ENCODE data around the gene PRR22.

PRR22 gene

DNA sequence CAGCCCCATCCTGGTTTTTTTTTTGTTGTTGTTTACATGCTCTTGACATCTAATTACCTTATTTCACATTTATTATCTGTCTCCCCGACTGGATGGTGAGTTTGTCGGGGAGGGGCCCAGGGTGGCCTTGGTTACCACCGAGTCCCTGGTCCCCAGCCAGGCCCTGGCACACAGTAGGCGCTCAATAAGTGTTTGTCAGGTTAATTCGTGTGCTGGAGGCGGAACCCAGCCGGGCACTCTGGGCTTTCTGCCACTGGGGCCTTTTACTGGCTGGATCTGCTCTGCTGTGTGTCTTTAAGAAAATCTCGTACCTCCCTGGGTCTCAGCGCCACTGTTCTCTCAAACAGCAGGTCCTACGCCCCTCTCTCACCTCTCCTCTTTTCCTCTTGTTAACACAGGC lies 24.9 kb upstream of the PRR22 start:
- H3K36me3 ChIP-seq (ENCODE audit: control insufficient read depth, insufficient read depth, low read length) = no peaks in the 10 kb centered on the region
- H3K4me3 ChIP-seq (ENCODE audit: low read depth, low read length) = no peak overlapping the region
- H3K4me1 ChIP-seq (ENCODE audit: control insufficient read depth, insufficient read depth, low read length) = no peaks in the 10 kb centered on the region
- no peak overlapping the region for H3K9ac ChIP-seq (ENCODE audit: low read depth, low read length)
- H3K9me3 ChIP-seq (ENCODE audit: control insufficient read depth, insufficient read depth, low read length) = no peaks in the 10 kb centered on the region
- H3K27ac ChIP-seq (ENCODE audit: low read depth, low read length) = no peak overlapping the region
- peaks cover 1% of the 10 kb centered on the region; the same call in 1 of the 2 replicates for H3K27me3 ChIP-seq (ENCODE audit: control insufficient read depth, insufficient read depth, low read length)

- Histone ChIP-seq H3K4me3 (ENCODE audit: low read depth, low read length) (no peak overlapping the region), H3K36me3 (ENCODE audit: control insufficient read depth, insufficient read depth, low read length) (no peaks in the 10 kb centered on the region), H3K9me3 (ENCODE audit: control insufficient read depth, insufficient read depth, low read length) (no peaks in the 10 kb centered on the region), H3K27ac (ENCODE audit: low read depth, low read length) (no peak overlapping the region), H3K9ac (ENCODE audit: low read depth, low read length) (no peak overlapping the region), H3K4me1 (ENCODE audit: control insufficient read depth, insufficient read depth, low read length) (no peaks in the 10 kb centered on the region), H3K27me3 (ENCODE audit: control insufficient read depth, insufficient read depth, low read length) (peaks cover 4% of the 10 kb centered on the region; the same call in 1 of the 2 replicates)
These were observed 24.5 kb upstream of the PRR22 start for GRCh38 chr19:5809053-5809452.

DNA sequence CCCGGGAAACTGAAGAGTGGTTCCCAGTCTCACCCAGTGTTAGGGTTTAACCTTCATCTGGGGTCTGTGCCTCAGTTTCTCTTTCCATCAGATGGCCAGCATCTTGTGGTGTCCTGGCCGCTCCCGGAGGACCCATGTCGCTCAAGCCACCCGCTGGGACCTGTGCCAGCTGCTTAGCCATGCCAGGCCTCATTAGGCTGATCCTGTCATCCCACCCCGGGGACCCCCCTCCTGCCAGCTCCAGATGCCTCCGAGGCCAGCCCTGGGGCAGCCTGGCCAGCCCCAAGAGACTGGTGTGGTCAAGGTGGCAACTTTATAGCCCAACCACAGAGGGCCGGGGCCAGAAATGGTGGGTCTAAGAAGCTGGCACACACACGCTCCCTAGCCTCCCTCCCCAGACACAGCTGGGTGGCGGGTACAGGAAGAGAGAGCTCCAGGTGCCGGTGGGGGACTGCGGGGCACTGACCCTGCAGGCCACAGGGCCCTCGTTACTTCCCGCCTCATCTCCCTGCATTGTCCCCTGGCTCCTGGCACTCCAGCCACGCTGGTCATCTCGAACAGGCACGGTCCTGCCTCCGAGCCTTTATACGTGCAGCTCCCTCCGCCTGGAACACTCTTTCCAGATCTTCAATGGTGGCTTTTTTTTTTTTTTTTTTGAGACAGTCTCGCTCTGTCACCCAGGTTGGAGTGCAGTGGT lies 23.7 kb upstream of the PRR22 start:
- Histone ChIP-seq H3K27me3 (ENCODE audit: control insufficient read depth, insufficient read depth, low read length) (peaks cover 8% of the 10 kb centered on the region), H3K9me3 (ENCODE audit: control insufficient read depth, insufficient read depth, low read length) (no peaks in the 10 kb centered on the region), H3K27ac (ENCODE audit: low read depth, low read length) (no peak overlapping the region), H3K9ac (ENCODE audit: low read depth, low read length) (no peak overlapping the region), H3K4me1 (ENCODE audit: control insufficient read depth, insufficient read depth, low read length) (no peaks in the 10 kb centered on the region), H3K36me3 (ENCODE audit: control insufficient read depth, insufficient read depth, low read length) (no peaks in the 10 kb centered on the region), H3K4me3 (ENCODE audit: low read depth, low read length) (no peak overlapping the region)

GRCh38 chr19:5806905-5807304 lies 22.4 kb upstream of the PRR22 start:
- Histone ChIP-seq H3K9ac (ENCODE audit: low read depth, low read length) (no peak overlapping the region), H3K36me3 (ENCODE audit: control insufficient read depth, insufficient read depth, low read length) (no peaks in the 10 kb centered on the region), H3K4me1 (ENCODE audit: control insufficient read depth, insufficient read depth, low read length) (peaks cover 2% of the 10 kb centered on the region; the same call in 1 of the 2 replicates), H3K9me3 (ENCODE audit: control insufficient read depth, insufficient read depth, low read length) (no peaks in the 10 kb centered on the region), H3K4me3 (ENCODE audit: low read depth, low read length) (no peak overlapping the region), H3K27ac (ENCODE audit: low read depth, low read length) (no peak overlapping the region), H3K27me3 (ENCODE audit: control insufficient read depth, insufficient read depth, low read length) (peaks cover 10% of the 10 kb centered on the region)

DNA sequence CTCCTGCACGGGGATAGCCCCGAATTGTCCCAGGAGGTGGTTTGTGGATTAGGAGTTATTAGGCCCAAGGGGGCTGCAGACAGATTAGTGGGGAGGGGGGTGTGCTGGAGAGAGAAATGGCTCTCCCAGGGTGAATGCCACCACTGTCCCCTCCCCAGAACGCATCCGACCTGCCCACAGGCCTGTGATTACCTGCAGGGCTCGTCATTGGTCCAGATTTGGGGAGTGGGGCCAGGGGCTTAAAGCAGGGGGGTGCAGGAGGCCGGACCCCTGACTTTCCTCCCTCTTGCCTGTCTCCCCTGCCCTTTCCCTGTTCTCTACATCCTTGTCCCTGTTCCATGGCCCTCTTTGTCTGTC lies 21.6 kb upstream of the PRR22 start:
- H3K36me3 ChIP-seq (ENCODE audit: control insufficient read depth, insufficient read depth, low read length) = no peaks in the 10 kb centered on the region
- no peak overlapping the region for H3K27ac ChIP-seq (ENCODE audit: low read depth, low read length)
- peaks cover 3% of the 10 kb centered on the region; the same call in 1 of the 2 replicates for H3K4me1 ChIP-seq (ENCODE audit: control insufficient read depth, insufficient read depth, low read length)
- H3K9ac ChIP-seq (ENCODE audit: low read depth, low read length) = no peak overlapping the region
- H3K9me3 ChIP-seq (ENCODE audit: control insufficient read depth, insufficient read depth, low read length) = no peaks in the 10 kb centered on the region
- H3K27me3 ChIP-seq (ENCODE audit: control insufficient read depth, insufficient read depth, low read length) = peaks cover 10% of the 10 kb centered on the region
- H3K4me3 ChIP-seq (ENCODE audit: low read depth, low read length) = peak overlapping the region; percentile 60; the same call in 1 of the 2 replicates

GRCh38 chr19:5805462-5806132 lies 21.1 kb upstream of the PRR22 start:
- H3K9me3 ChIP-seq (ENCODE audit: control insufficient read depth, insufficient read depth, low read length) = no peaks in the 10 kb centered on the region
- no peak overlapping the region for H3K27ac ChIP-seq (ENCODE audit: low read depth, low read length)
- H3K9ac ChIP-seq (ENCODE audit: low read depth, low read length) = no peak overlapping the region
- peak overlapping the region; percentile 60 for H3K4me3 ChIP-seq (ENCODE audit: low read depth, low read length)
- H3K4me1 ChIP-seq (ENCODE audit: control insufficient read depth, insufficient read depth, low read length) = peaks cover 3% of the 10 kb centered on the region; the same call in 1 of the 2 replicates
- peaks cover 10% of the 10 kb centered on the region for H3K27me3 ChIP-seq (ENCODE audit: control insufficient read depth, insufficient read depth, low read length)
- H3K36me3 ChIP-seq (ENCODE audit: control insufficient read depth, insufficient read depth, low read length) = no peaks in the 10 kb centered on the region

DNA sequence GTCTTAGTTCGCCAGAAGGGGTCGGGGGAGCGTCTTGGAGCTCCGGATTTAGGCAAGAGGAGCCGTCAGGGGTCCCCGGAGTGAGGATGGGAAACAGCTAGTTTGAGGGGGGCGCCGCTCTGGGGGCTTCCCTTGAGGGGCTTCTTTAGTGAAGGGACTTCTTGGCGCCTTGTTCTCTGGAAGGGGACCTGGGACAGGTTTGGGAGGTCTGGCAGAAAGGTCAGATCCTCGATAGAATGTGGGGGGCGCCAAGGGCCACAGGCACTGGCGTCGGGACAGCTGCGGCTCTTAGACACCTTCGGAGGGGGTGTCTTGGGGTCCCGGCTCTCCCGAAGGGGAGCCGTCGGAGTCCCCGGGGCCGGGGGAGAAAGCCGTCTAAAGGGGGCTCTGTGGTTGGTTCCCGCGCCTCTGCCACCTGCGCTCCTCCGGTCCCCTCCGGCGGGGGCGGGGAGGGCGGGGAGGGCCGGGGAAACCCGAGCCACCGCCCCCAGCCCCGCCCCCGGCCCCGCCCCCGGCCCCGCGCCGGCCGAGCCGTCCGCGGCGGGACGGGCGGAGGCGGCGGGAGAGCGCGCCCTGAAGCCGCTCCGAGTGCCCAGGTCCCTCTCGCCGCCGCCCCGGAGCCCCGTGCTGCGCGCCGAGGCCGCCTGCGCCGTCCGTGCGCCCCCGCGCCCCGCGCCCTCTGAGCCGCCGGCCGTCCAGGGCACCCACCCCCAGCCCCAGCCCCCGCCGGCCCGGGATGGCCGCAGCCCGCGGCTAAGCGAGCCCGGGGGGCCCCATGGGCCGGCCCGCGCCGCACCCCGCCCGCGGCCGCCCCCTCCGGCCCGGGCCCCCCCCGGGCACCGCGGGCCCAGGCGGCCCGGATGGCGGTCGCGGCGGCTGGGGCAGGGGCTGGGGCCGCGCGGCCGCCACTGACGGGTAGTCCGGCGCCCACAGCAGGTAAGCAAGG lies 20.2 kb upstream of the PRR22 start, which contains the start of gene NRTN:
Gene NRTN (plus strand): TSS at position 552 of the 946 bp plus-strand sequence. CDS start 19,099 bp downstream, outside the sequence.
- H3K9ac ChIP-seq (ENCODE audit: low read depth, low read length) = no peak within 1 kb of the TSS
- H3K4me3 ChIP-seq (ENCODE audit: low read depth, low read length) = peak within 1 kb of the TSS; percentile 60
- peaks cover 10% of the 10 kb centered on the region for H3K27me3 ChIP-seq (ENCODE audit: control insufficient read depth, insufficient read depth, low read length)

GRCh38 chr19:5803752-5804515 lies 19.4 kb upstream of the PRR22 start:
- Histone ChIP-seq H3K36me3 (ENCODE audit: control insufficient read depth, insufficient read depth, low read length) (no peaks in the 10 kb centered on the region), H3K27me3 (ENCODE audit: control insufficient read depth, insufficient read depth, low read length) (peaks cover 10% of the 10 kb centered on the region), H3K4me3 (ENCODE audit: low read depth, low read length) (peak overlapping the region; percentile 44), H3K9me3 (ENCODE audit: control insufficient read depth, insufficient read depth, low read length) (no peaks in the 10 kb centered on the region), H3K27ac (ENCODE audit: low read depth, low read length) (peak overlapping the region; percentile 26), H3K4me1 (ENCODE audit: control insufficient read depth, insufficient read depth, low read length) (peaks cover 3% of the 10 kb centered on the region; the same call in 1 of the 2 replicates), H3K9ac (ENCODE audit: low read depth, low read length) (no peak overlapping the region)

More for the DNA sequence above, 20.2 kb upstream of the PRR22 start, which contains the start of gene NRTN:
- no peaks in the 10 kb centered on the region for H3K9me3 ChIP-seq (ENCODE audit: control insufficient read depth, insufficient read depth, low read length)
- H3K4me1 ChIP-seq (ENCODE audit: control insufficient read depth, insufficient read depth, low read length) = peaks cover 3% of the 10 kb centered on the region; the same call in 1 of the 2 replicates
- H3K27ac ChIP-seq (ENCODE audit: low read depth, low read length) = no peak within 1 kb of the TSS
- no peaks in the 10 kb centered on the region for H3K36me3 ChIP-seq (ENCODE audit: control insufficient read depth, insufficient read depth, low read length)

DNA sequence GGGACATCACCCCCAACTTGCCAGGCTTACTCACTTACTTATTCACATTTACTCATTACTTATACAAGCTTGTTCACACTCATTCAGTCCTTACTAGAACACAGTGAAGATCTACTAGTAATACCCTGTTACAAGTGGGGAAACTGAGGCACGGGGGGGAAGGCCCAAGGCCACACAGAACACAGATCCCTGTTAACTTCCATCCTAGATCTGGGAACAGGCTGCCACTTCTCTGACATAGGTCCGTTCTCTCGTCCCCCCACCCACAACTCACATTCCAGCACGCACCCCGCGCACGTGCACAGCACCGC lies 18.9 kb upstream of the PRR22 start:
- Histone ChIP-seq H3K9ac (ENCODE audit: low read depth, low read length) (no peak overlapping the region), H3K4me3 (ENCODE audit: low read depth, low read length) (peak overlapping the region; percentile 44), H3K27ac (ENCODE audit: low read depth, low read length) (peak overlapping the region; percentile 26), H3K4me1 (ENCODE audit: control insufficient read depth, insufficient read depth, low read length) (peaks cover 3% of the 10 kb centered on the region; the same call in 1 of the 2 replicates), H3K27me3 (ENCODE audit: control insufficient read depth, insufficient read depth, low read length) (peaks cover 10% of the 10 kb centered on the region), H3K36me3 (ENCODE audit: control insufficient read depth, insufficient read depth, low read length) (no peaks in the 10 kb centered on the region), H3K9me3 (ENCODE audit: control insufficient read depth, insufficient read depth, low read length) (no peaks in the 10 kb centered on the region)

Data from HUES48 (cell line).